H54 (cell line): Measurements from ENCODE around the gene LARP7.
"Not testable (repeated sequence)": the region's sequence is repeated elsewhere in the genome, so short reads cannot be mapped to it uniquely, and the experiment has no call there.

Source experiments
- DNase-seq: peaks from one replicate; pipeline ENCODE4 v3.0.0; 2011; ENCODE audit warnings: low spot score, mixed read lengths; ENCODE audit not compliant: insufficient read length
- FAIRE-seq: peaks from 3 replicates; lab custom pipeline; 2011; peaks lifted over from hg19 to GRCh38; lab: Jason Lieb, UNC
- POLR2A ChIP-seq: IDR thresholded peaks from 2 replicates; pipeline ENCODE4 v1.6.1; 2011; ENCODE audit warnings: low read depth, mild to moderate bottlenecking, low read length

LARP7 gene

GRCh38 chr4:112636688-112637551 lies at the start of gene LARP7, which contains the start of gene ZGRF1:
LARP7 (plus strand) TSS chr4:112637143; CDS start chr4:112644670, 7,527 bp downstream.
ZGRF1 (minus strand) TSS chr4:112636909; CDS start chr4:112633176, 3,733 bp downstream.
- FAIRE-seq: peak; percentile 94
- peak; percentile 57 for DNase-seq
- TF ChIP-seq POLR2A: no peak; the same call in 1 of the 2 replicates

DNA sequence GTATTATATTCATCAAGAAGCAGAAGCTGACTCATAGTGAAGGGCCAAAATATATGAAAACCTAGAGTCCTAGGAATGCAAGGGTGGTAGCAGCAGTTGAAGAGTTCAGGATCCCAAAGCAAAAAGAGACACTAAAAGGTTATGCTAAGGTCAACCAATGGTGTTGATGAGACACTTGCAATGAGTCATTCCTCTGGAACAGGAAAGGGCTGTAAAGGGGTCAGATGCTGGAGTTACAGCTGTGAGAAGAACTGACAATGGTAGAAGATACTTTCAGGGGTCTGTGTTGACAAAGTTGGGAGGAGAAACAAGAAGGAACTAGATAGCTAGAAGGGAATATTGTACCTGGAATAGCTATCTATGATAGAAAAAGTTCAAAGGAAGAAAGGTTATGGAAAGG lies 47.7 kb upstream of the LARP7 start:
- FAIRE-seq (no peak), DNase-seq (no peak)
- no peak for TF ChIP-seq POLR2A

DNA sequence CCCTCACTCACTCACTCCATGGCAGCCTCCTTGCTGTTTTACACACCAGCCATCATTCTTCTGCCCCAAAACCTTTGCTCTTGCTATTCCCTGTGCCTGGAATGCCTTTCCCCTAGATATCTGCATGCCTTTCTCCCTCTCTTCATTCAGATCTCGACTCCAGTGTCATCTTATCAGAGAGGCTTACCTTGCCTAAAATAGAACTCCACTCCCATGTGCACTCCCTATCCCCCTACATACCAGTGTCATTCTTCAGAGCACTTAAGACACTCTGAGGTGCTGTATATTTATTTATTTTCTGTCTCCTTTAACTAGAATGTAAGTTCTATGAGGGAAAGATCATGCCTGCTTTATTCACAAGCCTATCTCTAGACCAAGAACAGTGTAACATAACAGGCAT lies 45.4 kb upstream of the LARP7 start:
- FAIRE-seq: no peak
- no peak for DNase-seq
- TF ChIP-seq POLR2A: no peak

DNA sequence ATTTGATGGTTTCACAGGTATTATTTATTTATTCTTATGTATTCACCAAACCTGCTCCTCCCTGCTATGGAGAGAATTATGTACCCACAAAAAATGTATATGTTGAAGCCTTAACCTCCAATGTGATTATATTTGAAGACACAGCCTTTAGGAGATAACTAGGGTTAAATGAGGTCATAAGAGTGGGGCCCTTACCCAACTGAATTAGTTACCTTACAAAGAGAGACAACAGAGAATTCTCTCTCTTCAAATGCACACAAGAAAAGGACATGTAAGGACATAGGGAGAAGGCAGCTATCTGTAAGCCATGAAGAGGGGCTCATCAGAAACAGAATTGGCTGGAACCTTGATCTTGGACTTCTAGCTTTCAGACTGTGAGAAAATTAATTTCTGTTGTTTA lies 44.2 kb upstream of the LARP7 start:
- no peak for TF ChIP-seq POLR2A
- no peak for DNase-seq
- FAIRE-seq: no peak

DNA sequence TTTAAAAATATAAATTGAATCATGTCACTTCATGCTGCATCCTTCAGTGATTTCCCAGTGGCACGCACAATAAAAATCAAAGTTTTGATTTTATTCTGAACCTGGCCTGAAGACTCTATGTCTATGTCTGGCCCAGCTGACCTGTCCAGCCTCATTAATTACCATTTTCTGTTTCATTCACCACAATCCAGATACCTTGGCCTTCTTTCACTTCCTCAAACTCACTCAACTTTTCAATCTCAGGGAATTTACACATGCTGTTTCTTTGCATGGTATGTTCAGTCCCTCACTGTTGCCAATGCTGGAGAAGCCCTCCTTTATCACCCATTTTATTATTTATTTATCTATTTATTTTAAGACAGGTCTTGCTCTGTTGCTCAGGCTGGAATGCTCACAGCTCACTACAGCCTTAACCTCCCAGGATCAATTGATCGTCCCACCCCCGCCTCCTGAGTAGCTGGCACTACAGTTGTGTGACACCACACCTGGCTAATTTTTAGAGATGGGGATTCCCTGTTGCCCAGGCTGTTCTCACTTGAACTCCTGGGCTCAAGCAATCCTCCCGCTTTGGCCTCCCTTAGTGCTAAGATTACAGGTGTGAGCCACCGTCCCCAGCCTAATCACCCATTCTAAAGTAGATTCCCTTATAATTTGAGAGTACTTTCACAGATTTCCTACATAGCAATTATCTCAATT lies 43.4 kb upstream of the LARP7 start:
- DNase-seq (no peak), FAIRE-seq (no peak)
- no peak for TF ChIP-seq POLR2A

GRCh38 chr4:112594993-112595392 lies 42.0 kb upstream of the LARP7 start:
- FAIRE-seq (no peak), DNase-seq (no peak)
- TF ChIP-seq POLR2A: no peak

- DNase-seq (peak; percentile 5), FAIRE-seq (no peak)
Observed at GRCh38 chr4:112604589-112604988, 32.4 kb upstream of the LARP7 start.

DNA sequence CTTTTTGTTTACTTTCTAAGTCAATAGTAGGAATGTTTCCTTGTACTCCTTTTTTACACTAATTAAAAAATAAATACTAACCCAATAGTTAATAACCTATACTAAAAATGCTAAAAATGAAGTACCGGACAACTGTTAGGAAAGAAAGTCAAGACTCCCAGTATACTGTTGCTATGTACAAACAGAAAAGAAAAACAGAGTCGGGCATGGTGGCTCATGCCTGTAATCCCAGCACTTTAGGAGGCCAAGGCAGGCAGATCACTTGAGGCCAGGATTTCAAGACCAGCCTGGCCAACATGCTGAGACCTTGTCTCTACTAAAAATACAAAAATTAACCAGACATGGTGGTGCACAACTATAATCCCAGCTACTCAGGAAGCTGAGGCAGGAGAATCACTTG lies 24.1 kb upstream of the LARP7 start:
- FAIRE-seq: not testable (repeated sequence)

More at GRCh38 chr4:112604589-112604988, 32.4 kb upstream of the LARP7 start:
- TF ChIP-seq POLR2A: no peak

GRCh38 chr4:112616984-112617383 lies 20.0 kb upstream of the LARP7 start:
- no peak for DNase-seq
- FAIRE-seq: no peak
- no peak for TF ChIP-seq POLR2A

More for the DNA sequence above, 24.1 kb upstream of the LARP7 start:
- not testable (repeated sequence) for DNase-seq

DNA sequence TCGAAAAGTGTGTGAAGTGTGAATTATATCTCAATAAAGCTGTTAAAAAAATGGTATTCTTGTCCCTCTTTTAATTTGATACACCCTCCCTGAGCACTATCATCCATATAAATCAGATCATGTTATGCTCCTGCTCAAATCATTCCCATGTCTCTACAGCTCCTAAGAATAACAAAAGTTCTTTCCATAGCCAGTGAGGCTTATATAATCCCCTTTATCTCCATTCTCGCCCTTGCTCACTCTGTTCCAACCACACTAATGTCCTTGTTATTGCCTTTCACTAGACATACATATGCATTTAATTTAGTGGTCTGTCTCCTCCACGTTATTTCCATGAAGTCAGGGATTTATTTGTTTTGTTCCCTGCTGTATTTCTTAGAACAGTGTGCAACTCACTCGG lies 10.7 kb upstream of the LARP7 start:
- DNase-seq (no peak), FAIRE-seq (no peak)
- TF ChIP-seq POLR2A: no peak

DNA sequence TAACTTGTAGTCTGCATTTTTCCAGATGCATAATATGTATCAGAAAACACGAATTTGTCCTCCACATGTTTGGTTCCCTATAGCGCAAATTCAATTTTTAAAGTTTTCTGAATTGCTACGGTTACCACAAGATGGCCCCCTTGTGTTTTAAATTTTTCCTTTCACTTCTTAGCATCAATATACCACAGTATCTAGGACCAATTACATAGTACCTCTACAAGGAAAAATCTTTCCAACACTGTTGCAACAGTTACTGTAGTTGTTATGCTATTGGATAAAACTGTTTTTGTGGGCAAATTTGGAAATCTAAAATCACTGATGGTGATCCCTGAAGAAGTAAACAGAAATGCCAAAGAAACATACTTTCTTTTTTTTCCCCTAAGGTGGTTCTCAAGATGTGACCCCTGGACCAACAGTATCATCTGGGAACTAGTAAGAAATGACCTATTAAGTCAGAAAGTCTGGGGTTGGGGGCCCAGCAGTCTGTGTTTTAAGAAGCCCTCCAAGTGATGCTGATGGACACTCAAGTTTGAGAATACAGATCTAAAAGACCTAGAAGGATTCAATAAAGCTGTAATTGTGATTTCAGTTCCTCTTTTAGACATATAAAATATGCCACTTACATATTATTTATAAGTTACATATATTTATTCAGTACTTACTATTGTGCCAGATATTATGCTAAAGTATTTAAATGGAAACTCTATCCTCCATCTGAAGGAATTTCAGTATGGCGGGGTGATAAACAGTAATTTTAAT lies 3.3 kb upstream of the LARP7 start:
- no peak for TF ChIP-seq POLR2A
- no peak for DNase-seq
- FAIRE-seq: no peak

- DNase-seq: no peak
- no peak for FAIRE-seq
- no peak for TF ChIP-seq POLR2A
Observed at GRCh38 chr4:112637552-112637866, 566 bp downstream of the LARP7 start.

GRCh38 chr4:112642526-112642925 lies 5.6 kb downstream of the LARP7 start:
- FAIRE-seq: no peak
- DNase-seq: no peak
- no peak for TF ChIP-seq POLR2A

DNA sequence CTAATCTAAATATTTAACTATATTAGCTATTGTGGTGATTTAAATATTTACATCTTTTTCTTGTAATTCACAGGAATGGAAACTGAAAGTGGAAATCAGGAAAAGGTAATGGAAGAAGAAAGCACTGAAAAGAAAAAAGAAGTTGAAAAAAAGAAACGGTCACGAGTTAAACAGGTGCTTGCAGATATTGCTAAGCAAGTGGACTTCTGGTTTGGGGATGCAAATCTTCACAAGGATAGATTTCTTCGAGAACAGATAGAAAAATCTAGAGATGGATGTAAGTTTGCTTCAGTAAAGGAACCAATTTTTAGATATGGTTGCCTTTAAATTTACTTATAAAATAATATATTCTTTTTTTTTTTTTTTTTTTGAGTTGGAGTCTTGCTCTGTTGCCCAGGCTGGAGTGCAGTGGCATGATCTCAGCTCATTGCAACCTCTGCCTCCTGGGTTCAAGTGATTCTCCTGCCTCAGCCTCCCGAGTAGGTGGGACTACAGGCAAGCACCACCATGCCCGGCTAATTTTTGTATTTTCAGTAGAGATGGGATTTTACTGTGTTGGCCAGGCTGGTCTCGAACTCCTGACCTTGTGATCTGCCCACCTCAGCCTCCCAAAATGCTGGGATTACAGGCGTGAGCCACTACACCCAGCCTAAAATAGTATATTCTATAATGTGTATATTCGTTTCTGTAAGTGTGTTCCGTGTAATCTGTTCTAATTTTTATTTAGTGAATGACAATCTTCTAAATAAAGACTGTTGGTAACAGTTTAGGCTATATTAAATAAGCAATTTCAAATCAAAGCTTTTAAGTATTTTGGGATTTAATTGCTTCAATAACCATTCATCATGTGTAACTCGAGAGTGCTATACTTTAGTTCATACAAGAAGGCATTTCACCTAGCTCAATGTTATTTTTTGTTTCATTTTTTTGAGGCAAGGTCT lies 7.9 kb downstream of the LARP7 start:
- DNase-seq, FAIRE-seq: not testable (repeated sequence)
